Muscle of arm (tissue), 12 donors: ENCODE results near the gene DDX51. TPM values are rescaled to one million over a fixed set of nuclear protein-coding genes. Genes with fewer than 3 reads are reported as not detected.

ENCODE experiments used
- DNase-seq: peaks from one replicate; pipeline ENCODE4 v3.0.0-alpha.2; 2013
- polyA plus RNA-seq, 12 donors: library from polyadenylated mRNA; unstranded; fragments of 120-200 nt; gene quantifications; one replicate each; pipeline ENCODE4 v1.2.1, GENCODE V29; 2013; ENCODE audit not compliant: insufficient read length in 12 of 12

The DDX51 gene
- polyA plus RNA-seq, 12 donors = 9.0 to 15.6 (median 12.5) TPM; not detected in 1

- DNase-seq = no peak
These were observed 37.6 kb upstream of the DDX51 start for GRCh38 chr12:132181570-132182200.

DNA sequence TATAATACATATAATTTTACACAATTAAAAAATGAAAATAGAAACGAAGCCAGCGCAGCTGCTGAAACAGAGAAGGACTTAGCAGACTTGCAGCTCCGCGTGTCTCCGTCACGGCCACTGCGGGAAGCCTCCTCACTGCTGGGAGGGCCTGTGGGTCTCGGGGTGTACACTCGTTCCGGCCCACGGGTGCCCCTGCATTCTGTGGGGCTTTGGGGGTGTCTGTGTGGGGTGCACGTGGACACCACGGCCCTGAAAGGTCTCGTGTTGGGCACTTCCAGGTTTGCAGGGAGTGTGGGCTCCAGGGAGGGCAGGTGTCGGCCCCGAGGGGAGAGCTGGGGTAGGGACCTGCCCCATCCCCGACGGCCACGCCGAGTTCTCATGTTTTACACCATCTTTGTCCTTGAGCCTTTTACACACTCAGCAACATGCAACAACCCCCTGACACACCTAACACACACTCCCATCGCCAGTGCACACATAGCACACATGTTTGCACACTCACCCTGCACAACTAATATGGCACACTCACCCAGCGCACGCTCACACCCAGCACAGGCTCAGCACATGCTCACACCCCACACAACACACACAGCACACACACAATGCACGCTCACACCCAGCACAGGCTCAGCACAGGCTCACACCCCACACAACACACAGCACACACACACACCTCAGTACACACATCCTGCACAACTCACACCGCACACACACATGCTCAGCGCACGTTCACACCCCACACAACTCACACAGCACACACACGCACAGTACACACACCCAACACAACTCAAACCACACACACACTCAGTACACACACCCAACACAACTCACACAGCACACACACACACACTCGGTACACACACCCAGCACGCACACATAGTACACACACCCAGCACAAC, 36.8 kb upstream of the DDX51 start:
- no peak for DNase-seq

DNA sequence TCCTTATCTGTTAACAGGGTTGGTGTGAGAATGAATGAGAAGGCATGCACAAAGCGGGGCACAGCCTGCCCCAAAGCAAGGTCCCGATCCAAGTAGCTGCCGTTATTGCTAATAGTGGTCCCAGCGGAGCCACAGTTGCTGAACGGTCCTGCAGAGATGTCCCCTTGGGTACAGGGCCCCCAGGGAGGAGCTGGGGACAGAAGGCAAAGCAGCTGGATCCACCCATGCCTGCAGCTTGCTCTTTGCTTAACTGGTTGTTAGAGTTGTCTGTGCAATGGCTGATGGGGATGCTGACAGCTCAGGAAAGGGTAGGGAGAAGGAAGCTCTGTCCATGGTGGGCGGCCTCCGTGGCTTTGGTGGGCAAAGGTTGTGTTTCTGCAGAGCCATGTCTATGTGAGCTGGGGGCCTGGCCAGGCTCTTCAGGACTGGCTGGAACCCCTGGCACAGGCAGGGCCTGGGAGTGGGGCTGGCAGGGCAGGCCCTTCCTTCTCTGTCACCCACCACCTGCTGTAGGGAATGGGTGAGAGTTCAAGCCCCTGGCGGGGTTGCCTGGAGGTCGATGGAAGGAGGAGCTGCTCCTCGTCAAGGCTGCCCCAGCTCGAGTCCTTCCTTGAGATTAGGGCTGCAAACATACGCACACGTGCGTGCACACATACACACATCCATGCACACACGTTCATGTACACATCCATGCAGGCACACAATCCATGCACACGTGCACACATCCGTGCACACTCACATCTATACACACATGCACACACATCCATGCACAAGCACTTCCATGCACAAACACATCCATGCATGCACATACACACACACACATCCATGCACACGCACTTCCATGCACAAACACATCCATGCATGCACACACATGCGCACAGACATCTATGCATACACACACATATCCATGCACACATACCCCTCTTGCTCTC, 35.6 kb upstream of the DDX51 start:
- no peak for DNase-seq

DNA sequence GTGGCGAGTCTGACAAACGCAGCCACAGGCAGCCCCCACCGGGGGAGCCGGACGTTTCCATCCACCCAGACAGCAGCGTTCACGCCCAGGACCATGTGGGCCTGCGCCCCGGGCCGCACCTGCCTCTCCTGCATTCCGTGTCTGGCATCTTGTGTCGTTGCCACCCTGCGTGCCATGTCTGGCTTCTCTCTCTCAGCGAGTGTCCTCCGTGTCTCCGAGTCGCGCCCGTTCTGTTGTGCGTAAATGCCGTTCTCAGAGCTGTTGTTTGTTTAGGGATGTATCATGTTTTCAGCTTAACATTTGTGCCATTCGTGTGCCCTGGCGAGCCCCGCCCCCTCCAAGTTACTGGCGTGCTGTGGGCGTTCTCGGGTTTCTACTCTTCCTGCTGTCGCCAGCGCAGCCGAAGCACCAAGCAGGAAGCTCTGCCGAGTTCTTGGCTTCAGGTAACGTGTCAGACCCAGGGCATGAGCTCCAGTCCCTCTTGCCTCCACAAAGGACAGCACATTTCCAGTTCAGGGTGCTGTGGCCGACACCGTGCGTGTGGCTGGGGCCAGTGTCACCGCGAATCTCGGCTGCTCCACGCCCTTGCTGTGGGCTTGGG, 34.8 kb upstream of the DDX51 start:
- no peak for DNase-seq

- no peak for DNase-seq
These were observed 34.2 kb upstream of the DDX51 start for GRCh38 chr12:132178316-132178715.

DNA sequence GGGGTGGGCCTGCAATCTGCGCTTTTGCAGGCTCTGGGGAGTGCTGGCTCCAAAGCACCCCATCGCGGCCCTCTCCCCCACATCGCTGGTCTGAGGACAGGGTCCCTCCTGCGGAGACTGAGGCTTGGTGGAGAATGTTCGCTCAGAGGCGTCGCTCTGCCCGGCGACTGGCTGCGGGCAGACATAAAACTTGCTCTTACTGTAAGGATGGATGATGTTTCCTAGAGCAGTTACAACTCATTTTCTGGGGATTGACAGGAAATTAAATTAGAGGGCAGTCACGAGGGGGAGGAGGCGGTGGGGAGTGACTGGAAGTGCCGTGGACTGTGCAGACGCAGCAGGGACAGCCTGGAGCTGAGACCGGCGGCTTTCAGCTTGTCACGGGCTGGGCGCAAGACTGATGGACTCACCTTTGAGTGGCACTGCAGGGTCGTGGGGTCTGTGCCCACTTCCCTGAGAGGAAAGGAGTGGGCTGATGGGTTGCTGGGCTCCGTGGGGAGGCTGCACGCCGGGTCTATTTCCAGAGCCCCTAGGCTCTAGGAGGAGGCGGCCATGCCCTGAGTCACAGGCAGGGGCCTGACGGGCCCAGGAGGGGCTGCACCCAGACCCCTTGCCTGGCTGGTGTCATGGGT, 32.9 kb upstream of the DDX51 start:
- DNase-seq = no peak

GRCh38 chr12:132176385-132176919, 32.3 kb upstream of the DDX51 start:
- DNase-seq = no peak

DNA sequence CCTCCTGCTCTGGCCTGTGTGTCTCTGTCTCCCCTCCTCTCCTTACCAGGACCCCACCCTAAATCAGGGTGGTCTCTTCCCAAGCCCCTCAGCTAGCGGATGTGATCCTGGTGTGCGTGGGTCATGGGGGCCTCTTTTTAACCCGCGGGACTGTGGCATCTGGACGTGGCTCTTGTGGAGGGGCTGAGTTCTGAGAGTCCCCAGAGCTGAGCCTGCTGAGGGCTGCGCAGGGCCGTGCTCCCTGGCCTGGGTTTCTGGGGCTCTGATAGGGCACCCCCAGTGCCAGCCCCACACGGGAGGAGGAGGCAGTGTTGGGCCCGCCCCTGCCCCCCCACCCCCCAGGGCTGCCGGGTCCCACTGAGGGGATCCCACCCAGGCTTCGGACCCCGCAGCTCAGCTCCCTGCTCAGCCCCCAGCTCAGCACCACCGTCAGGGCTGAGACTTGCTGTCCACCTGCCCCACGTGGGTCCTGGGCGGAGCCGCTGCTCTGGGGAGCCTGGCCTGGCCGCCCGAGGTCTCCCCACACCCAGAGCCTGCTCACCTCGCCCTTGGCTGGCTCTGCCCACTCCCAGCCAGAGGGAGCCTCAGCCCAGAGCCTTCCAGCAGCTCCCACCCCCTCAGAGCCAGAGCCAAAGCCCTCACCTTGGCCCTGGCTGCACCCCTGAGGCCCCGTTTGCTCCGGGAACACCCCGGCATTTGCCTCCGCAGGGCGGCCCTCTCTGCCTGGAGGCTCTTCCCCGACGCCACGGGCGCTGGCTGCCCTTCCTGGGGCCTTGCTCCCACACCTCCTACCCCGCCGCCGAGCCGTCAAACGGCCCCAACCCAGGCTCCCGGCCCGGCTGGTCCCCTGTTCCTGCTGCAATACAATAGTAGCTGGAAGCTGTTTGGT, 31.6 kb upstream of the DDX51 start:
- no peak for DNase-seq

DNA sequence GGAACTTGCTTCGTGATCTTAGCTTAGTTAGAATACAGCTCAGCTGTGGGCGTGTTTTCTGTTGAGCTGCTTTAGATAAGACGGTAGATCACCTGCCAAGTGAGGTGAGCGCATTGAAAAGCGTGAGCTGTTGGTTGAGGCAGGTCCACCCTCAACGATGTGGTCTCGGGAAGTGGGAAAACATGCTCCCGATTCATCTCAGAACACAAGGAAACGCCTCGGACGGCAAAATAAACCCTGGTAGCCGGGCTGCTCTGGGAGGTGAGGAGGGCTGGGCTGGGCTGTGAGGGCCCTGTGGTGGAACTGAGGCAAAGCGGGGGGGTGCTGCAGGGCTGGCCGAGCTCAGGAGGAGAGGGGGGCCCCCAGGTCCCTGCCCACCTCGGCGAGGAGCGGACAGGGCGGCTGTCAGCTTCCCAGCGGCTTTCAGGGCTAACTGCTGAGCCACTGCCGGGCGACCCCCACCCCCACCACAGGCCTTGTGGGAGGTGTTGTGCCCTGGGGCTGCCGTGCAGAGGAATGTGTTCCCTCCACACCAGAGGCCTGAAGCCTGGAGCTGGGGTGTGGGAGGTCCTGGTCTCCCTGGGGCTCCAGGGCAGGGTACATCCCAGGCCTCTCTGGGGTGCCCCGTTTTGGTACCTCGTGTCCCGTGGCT, 30.8 kb upstream of the DDX51 start:
- DNase-seq = no peak

- no peak for DNase-seq
These were observed 30.1 kb upstream of the DDX51 start for GRCh38 chr12:132174015-132174838.

GRCh38 chr12:132173135-132174014, 29.3 kb upstream of the DDX51 start:
- no peak for DNase-seq

GRCh38 chr12:132172619-132173018, 28.5 kb upstream of the DDX51 start:
- DNase-seq = no peak

- DNase-seq = no peak
These were observed 27.9 kb upstream of the DDX51 start for GRCh38 chr12:132171968-132172521.

GRCh38 chr12:132171293-132171967, 27.3 kb upstream of the DDX51 start:
- DNase-seq = no peak

- DNase-seq = no peak
These were observed 26.6 kb upstream of the DDX51 start for GRCh38 chr12:132170637-132171292.

GRCh38 chr12:132170094-132170636, 26.0 kb upstream of the DDX51 start:
- DNase-seq = no peak
